GM19324 (cell line): ENCODE results near the gene RHCG.
"Not testable (repeated sequence)": the region's sequence is repeated elsewhere in the genome, so short reads cannot be mapped to it uniquely, and the experiment has no call there.

Experiments used
- ATAC-seq: cut with Tn5 transposase; IDR thresholded peaks from one replicate; pipeline ENCODE4 v1.9.1; 2021; ENCODE audit warnings: mild to moderate bottlenecking, moderate library complexity; ENCODE audit not compliant: unreplicated experiment, low FRiP score

The RHCG gene

DNA sequence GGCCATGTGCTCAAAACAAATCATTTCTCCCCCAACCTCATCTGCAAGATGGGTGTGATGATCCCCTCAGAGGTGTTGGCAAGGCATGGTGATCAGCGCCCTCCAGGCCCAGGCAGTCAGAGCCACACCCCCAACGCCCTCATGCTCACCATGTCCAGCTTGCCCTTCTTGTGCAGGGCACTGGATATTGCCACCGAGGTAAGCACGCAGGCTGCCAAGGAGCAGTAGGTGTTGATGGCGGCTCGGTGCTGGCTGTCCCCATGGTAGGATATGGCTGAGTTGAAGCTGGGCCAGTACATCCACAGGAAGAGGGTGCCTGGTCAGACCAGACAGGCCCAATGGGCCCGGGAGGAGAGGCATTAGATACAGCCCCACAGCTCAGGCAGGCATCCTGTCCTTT lies 17.2 kb downstream of the RHCG start:
- ATAC-seq = no peak

DNA sequence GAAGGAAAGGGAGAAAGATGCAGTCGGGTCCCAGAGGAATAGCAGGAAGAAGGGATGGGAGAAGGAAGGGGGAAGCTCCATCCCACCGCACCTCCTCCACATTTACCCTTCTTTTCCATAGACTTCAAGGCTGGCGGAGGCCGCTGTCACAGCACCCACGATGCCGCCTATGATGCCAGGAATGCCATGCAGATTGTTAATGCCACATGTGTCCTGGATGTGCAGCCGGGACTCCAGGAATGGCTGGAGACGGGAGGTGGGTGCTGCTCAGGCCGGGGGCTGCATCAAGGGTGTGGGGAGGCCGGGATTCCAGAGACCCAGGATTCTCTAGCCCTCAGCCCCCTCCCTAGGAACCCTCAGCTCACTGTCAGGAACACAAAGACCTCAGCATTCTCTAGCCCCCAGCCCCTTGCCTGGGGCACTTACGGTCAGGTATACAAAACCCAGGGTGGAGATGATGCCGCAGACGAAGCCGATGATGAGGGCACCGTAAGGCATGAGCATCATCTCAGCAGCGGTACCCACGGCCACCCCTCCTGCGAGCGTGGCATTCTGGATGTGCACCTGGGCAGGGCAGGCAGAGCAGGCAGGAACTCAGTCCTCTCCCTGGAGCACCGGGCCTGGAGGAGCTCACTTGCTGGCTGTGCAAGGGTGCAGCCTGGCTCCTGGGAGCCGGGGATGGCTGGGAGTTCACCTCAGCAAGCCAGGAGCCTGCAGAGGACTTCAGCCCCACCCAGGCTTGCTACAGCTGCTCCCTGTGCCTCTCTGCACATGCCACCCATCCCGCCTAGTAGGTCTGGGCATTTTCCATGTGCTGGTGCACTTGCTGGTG lies 18.8 kb downstream of the RHCG start:
- ATAC-seq = no peak

DNA sequence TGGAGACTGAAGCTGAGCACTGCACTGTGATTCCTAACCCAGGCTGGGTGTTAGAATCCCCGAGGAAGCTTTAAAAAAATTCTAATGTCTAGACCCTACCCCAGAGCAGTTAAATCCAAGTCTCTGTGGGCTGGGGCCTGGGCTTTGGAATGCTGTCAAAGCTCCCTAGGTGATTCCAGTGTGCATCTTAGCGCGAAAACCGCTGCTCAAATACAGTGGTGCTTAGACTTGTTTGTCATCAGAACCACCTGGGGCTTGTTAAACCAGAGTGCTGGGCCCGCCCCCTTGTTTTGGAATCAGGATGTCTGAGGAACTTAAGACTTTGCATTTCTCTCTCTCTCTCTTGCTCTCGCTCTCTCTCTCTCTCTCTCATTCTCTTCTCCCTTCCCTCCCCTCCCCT lies 20.7 kb downstream of the RHCG start:
- ATAC-seq = no peak

- no peak for ATAC-seq
Measured at GRCh38 chr15:89472785-89473256, 23.6 kb downstream of the RHCG start.

DNA sequence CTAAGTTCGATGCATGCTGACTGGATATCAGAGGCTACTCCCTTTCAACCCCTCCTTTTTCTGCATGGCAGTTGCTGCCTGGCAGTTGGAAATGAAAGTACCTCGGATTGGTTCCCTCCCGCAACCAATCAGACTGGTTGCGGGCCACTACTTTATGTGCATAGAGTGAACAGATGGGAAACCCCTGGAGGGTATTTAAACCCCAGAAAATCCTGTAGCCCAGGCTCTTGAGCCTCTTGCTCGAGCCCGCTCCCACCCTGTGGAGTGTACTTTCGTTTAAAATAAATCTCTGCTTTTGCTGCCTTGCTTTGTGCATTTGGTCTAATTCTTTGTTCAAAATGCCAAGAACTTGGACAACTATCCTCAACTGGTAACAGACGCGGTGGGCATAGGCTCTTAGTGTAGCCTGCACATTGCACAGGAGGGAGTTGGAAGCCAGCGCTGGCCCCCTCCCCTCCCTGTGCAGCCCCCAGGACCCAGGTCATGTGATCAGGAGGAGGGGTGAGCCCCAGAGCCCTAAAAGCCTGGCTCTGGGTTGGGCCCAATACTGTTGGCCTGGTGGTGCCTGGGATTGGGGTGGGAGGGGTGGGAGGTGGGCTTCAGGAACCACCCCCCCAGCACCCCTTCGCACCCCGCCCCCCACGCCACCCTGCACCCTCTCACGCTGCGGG lies 26.8 kb downstream of the RHCG start:
- no peak for ATAC-seq

GRCh38 chr15:89468813-89469212 lies 27.6 kb downstream of the RHCG start:
- ATAC-seq = not testable (repeated sequence)

DNA sequence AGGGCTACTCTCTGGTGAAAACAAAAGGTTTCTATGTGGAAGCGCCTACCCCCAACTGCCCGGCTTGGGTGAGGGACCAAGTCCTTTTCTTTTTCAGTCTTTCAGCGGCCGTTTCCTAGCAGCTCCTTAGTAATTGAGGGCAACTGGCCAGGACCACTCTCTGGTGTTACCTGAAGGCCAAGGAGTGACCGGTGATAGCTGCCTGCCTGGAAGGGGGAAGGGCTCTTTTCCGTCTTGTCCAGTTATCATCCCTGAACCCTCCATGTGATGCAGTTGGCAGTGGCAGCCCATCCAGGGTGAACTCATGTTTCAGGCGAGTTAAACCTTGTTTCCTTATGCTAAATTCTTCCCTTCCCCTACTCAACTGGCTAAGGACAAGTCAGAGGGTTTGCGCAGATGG lies 33.3 kb downstream of the RHCG start:
- ATAC-seq = no peak

DNA sequence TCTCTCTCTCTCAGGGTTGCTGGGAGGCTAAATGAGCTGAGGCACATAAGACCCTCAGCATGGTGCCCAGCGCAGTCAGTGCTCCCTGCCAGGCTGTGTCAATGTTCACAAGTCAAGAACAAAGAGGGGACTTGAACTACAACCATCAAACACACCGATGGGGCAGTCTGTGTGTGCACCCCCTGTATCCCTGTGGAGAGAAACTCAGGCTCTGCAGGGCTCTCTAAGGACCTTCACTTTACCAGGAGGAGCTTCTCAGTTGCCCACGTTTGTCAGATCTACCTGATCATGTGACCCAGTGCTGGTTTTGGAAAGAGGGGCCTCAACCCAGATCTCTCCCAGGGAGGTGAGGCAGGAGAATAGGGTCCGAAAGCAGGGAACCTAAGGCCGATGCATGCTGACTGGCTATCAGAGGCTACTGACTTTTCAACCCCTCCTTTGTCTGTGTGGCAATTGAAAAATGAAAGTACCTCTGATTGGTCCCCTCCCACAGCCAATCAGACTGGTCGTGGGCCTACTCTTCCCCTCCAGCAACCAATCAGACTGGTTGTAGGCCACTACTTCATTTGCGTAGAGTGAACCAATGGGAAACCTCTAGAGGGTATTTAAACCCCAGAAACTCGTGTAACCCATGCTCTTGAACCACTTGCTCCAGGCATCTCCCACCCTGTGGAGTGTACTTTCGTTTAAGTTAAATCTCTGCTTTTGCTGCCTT lies 34.0 kb downstream of the RHCG start:
- no peak for ATAC-seq

DNA sequence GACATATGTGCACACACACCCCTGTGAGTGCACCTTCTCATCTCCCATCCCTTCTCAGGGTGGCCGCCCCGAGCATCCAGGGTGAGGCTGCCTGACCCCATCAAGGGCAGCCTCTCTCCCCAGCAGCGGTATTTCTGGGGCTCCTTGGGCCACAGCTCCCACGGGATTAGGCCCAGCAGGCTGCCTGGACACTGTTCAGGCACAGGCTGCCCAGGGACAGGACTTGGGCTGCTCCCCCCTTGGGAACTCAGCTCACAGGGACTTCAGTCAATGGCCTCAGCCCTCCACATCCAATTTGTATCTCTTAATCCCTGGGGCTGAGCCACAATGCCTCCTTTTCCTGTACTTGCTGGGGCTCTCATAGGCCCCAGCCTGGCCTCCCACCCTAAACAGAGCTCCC lies 35.0 kb downstream of the RHCG start:
- no peak for ATAC-seq

- no peak for ATAC-seq
Measured at GRCh38 chr15:89460048-89460447, 36.3 kb downstream of the RHCG start.

GRCh38 chr15:89459271-89460038 lies 36.9 kb downstream of the RHCG start:
- no peak for ATAC-seq

GRCh38 chr15:89458440-89458839 lies 37.9 kb downstream of the RHCG start:
- no peak for ATAC-seq

GRCh38 chr15:89457086-89457485 lies 39.3 kb downstream of the RHCG start:
- ATAC-seq = no peak

DNA sequence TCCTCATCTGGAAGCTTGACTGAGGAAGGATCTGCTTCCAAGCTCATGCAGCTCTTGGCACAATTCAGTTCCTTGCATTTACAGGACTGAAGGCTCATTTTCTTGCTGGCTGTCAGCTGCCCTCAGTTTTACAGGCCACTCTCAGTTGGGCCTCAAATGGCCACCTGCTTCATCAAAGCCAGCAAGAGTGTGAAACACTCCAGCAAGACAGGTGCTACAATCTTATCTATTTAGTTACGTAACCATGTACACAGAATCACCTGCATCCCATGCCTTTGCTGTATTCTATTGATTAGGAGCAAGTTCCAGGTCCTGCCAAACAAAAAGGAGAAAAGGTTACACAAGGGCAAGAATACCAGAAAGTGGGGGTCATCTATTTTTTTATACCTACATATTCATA lies 40.8 kb downstream of the RHCG start:
- no peak for ATAC-seq

DNA sequence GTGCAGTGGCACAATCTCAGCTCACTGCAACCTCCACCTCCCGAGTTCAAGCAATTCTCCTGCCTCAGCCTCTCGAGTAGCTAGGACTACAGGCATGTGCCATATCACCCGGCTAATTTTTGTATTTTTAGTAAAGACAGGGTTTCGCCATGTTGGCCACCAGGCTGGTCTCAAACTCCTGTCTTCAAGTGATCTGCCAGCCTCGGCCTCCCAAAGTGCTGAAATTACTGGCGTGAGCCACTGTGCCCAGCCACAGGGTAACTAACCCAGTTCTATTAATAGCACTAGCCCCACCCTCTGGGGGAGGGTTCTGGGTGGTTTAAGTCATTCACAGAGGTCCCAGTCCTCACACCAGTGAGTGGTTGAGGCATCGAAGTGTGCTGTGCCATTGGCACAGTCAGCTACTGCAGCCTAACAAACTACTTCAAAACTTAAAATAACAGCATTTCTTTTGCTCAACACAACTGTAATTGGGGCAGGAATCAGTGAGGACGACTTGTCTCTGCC lies 44.0 kb downstream of the RHCG start:
- no peak for ATAC-seq

DNA sequence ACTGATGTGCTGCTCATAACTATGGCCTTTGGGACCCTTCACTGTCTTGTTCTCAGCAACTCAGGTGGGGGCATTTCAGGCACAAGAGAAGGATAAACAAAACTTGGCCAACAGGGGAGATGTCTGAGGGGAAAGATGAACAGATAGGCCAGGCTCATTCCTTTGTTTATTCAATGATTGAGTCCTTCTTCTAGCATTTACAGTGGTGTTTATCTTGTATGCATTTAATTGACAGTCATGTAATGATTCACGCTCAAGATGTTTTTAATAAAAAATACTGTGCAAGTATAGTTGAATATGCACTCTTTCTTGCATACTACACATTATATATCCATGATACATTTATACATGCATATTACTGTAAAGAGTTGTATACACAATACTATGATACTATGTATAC lies 44.5 kb downstream of the RHCG start:
- ATAC-seq = no peak

GRCh38 chr15:89450076-89451006 lies 46.0 kb downstream of the RHCG start:
- no peak for ATAC-seq

DNA sequence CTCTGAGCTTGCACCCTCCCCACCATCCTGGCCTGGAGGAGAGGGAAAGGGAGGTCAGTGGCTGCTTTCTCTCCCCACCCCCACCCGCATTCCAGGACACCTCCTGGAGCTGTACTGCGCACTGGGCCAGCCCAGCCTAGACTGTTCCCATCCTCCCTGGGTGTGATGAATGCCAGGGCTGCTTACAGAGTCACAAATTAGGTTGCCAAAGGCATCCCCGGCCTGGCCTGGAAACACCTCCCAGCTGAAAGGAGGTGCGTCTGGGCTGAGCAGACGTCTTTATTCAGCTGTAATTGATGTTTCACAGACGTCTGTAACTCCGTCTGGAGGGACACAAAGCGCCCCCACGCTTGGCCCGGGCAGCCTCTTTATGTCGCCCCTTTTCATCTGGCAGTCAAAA lies 47.6 kb downstream of the RHCG start:
- no peak for ATAC-seq

DNA sequence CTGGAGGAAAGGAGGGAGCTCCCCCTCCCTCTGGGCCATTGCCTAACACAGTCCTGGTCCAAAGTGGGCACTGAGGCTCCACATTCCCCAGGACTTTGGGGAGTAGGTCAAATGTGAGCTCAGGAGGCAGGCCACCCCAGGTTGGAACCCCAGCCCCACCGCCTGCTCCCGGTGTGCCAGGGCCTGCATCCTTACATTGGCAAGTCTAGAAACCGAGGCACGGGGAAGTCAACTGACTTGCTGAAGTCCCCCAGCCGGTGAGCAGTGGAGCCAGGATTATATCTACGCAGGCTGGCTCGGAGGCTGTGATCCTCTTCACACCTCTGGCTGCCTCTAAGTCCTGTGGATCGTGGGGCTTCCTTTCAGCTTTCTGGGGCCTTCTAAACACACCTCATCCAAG lies 48.7 kb downstream of the RHCG start:
- no peak for ATAC-seq
